ENCODE data around the gene USP17L10.
"Not testable (repeated sequence)": the region's sequence is repeated elsewhere in the genome, so short reads cannot be mapped to it uniquely, and the experiment has no call there.

The USP17L10 gene

GRCh38 chr4:9210357-9210756 lies at the start of gene USP17L10:
Gene USP17L10, plus strand, starts transcription at chr4:9210657. Its CDS starts 0 bp downstream, at chr4:9210657.
- not testable (repeated sequence) for DNase-seq (ENCODE audit: low read depth in 2 of 2)

DNA sequence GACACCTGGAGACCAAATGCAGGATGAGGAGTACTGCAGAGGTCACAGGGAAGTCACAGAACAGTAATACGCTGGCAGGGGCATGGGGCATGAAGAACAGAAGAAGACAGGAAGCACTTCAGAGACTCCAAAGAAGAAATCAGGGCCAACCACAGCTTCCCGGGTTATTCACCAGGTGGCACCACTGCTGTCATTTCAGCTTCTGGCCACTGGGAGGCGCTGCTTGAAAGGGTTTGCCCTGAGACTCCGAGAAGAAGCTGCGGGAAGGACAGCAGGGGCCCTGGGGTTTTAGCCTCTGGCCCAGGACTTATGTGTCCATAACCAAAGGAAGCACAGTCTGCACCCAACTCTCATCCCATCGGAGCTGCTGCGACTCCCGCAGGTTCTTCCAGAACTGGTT lies 44.5 kb upstream of the USP17L10 start:
- DNase-seq (ENCODE audit: low read depth in 2 of 2) = not testable (repeated sequence)

GRCh38 chr4:9169791-9170459 lies 40.5 kb upstream of the USP17L10 start, which contains the start of gene FAM90A26:
Gene FAM90A26, plus strand, starts transcription at chr4:9170409. Its CDS starts 2,764 bp downstream, at chr4:9173173.
- not testable (repeated sequence) for DNase-seq (ENCODE audit: low read depth in 2 of 2)

DNA sequence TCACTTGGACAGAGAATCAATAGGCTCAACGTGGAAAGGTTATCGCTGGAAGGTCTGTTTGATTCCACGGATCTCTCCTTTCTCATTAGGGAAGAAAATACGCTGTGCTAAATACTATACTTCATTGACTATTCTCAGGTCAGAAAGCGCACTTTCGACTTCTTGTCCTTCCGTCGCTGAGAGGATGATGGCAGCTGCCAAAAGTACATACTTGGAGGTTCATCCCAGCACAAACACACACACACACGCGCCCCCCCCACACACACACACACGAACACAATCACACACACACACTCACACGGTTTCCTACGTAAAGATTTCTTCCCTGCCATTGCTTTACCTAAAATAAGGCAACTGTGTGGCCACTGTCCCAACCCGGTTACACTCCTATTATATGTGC lies 4.2 kb downstream of the USP17L10 start:
- DNase-seq (ENCODE audit: low read depth in 2 of 2) = not testable (repeated sequence)

- DNase-seq (ENCODE audit: low read depth in 2 of 2) = not testable (repeated sequence)
Measured at GRCh38 chr4:9215105-9215504, 4.6 kb downstream of the USP17L10 start, which contains the start of gene USP17L11. Gene USP17L11, plus strand, starts transcription at chr4:9215405. Its CDS starts 0 bp downstream, at chr4:9215405.

GRCh38 chr4:9219852-9220251 lies 9.4 kb downstream of the USP17L10 start, which contains the start of gene USP17L12:
Gene USP17L12, plus strand, starts transcription at chr4:9220152. Its CDS starts 0 bp downstream, at chr4:9220152.
- DNase-seq (ENCODE audit: low read depth in 2 of 2) = not testable (repeated sequence)

DNA sequence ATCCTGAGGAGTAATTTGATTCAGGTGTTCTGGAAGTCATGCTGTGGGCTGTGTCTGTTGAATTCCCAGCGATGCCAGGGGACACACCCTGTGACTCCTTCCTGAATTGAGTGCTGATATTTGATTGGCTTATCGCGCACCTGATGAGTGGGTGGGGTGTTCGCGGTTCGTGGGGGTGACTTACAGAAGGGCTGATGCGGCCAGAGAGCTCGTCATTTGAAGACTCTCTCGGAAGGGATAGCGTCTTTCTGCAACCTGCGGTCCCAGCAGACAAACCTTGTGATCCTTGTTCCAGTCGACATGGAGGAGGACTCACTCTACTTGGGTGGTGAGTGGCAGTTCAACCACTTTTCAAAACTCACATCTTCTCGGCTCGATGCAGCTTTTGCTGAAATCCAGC lies 14.1 kb downstream of the USP17L10 start, which contains the start of gene USP17L13:
Gene USP17L13, plus strand, starts transcription at position 301 of the 400 bp plus-strand sequence. Its CDS starts 0 bp downstream, at position 301.
- DNase-seq (ENCODE audit: low read depth in 2 of 2) = not testable (repeated sequence)

DNA sequence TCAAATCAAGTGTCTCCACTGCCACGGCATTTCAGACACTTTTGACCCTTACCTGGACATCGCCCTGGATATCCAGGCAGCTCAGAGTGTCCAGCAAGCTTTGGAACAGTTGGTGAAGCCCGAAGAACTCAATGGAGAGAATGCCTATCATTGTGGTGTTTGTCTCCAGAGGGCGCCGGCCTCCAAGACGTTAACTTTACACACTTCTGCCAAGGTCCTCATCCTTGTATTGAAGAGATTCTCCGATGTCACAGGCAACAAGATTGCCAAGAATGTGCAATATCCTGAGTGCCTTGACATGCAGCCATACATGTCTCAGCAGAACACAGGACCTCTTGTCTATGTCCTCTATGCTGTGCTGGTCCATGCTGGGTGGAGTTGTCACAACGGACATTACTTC lies 19.8 kb downstream of the USP17L10 start:
- DNase-seq (ENCODE audit: low read depth in 2 of 2) = not testable (repeated sequence)

- not testable (repeated sequence) for DNase-seq (ENCODE audit: low read depth in 2 of 2)
Measured at GRCh38 chr4:9234085-9234484, 23.6 kb downstream of the USP17L10 start, which contains the start of gene USP17L15. Gene USP17L15, plus strand, starts transcription at chr4:9234385. Its CDS starts 0 bp downstream, at chr4:9234385.

DNA sequence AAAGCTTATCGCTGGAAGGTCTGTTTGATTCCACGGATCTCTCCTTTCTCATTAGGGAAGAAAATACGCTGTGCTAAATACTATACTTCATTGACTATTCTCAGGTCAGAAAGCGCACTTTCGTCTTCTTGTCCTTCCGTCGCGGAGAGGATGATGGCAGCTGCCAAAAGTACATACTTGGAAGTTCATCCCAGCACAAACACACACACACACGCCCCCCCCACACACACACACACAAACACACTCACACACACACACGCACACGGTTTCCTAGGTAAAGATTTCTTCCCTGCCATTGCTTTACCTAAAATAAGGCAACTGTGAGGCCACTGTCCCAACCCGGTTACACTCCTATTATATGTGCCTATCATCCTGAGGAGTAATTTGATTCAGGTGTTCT lies 28.0 kb downstream of the USP17L10 start:
- not testable (repeated sequence) for DNase-seq (ENCODE audit: low read depth in 2 of 2)

DNA sequence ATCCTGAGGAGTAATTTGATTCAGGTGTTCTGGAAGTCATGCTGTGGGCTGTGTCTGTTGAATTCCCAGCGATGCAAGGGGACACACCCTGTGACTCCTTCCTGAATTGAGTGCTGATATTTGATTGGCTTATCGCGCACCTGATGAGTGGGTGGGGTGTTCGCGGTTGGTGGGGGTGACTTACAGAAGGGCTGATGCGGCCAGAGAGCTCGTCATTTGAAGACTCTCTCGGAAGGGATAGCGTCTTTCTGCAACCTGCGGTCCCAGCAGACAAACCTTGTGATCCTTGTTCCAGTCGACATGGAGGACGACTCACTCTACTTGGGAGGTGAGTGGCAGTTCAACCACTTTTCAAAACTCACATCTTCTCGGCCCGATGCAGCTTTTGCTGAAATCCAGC lies 33.1 kb downstream of the USP17L10 start, which contains the start of gene USP17L17:
Gene USP17L17, plus strand, starts transcription at position 301 of the 400 bp plus-strand sequence. Its CDS starts 0 bp downstream, at position 301.
- DNase-seq (ENCODE audit: low read depth in 2 of 2) = not testable (repeated sequence)

DNA sequence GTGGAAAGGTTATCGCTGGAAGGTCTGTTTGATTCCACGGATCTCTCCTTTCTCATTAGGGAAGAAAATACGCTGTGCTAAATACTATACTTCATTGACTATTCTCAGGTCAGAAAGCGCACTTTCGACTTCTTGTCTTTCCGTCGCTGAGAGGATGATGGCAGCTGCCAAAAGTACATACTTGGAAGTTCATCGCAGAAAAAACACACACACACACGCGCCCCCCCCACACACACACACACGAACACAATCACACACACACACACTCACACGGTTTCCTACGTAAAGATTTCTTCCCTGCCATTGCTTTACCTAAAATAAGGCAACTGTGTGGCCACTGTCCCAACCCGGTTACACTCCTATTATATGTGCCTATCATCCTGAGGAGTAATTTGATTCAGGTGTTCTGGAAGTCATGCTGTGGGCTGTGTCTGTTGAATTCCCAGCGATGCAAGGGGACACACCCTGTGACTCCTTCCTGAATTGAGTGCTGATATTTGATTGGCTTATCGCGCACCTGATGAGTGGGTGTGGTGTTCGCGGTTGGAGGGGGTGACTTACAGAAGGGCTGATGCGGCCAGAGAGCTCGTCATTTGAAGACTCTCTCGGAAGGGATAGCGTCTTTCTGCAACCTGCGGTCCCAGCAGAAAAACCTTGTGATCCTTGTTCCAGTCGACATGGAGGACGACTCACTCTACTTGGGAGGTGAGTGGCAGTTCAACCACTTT lies 37.7 kb downstream of the USP17L10 start, which contains the start of gene USP17L18:
Gene USP17L18, plus strand, starts transcription at position 678 of the 728 bp plus-strand sequence. Its CDS starts 0 bp downstream, at position 678.
- not testable (repeated sequence) for DNase-seq (ENCODE audit: low read depth in 2 of 2)

DNA sequence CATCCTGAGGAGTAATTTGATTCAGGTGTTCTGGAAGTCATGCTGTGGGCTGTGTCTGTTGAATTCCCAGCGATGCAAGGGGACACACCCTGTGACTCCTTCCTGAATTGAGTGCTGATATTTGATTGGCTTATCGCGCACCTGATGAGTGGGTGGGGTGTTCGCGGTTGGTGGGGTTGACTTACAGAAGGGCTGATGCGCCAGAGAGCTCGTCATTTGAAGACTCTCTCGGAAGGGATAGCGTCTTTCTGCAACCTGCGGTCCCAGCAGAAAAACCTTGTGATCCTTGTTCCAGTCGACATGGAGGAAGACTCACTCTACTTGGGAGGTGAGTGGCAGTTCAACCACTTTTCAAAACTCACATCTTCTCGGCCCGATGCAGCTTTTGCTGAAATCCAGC lies 42.6 kb downstream of the USP17L10 start, which contains the start of gene USP17L19:
Gene USP17L19, plus strand, starts transcription at position 301 of the 400 bp plus-strand sequence. Its CDS starts 0 bp downstream, at position 301.
- DNase-seq (ENCODE audit: low read depth in 2 of 2) = not testable (repeated sequence)

- DNase-seq (ENCODE audit: low read depth in 2 of 2) = not testable (repeated sequence)
Measured at GRCh38 chr4:9257824-9258223, 47.4 kb downstream of the USP17L10 start, which contains the start of gene USP17L20. Gene USP17L20, plus strand, starts transcription at chr4:9258124. Its CDS starts 0 bp downstream, at chr4:9258124.

All from stimulated activated CD8-positive, alpha-beta memory T cell treated with anti-CD3 and anti-CD28 coated beads, Interleukin-7, amount 100 ng/mL, for 4 hours (primary cell).